CD14-positive monocyte (primary cell): ENCODE results near the gene PALM. TPM values are rescaled to one million over a fixed set of nuclear protein-coding genes. Genes with fewer than 3 reads are reported as not detected.

Experiments used
- DNase-seq, 3 donors: peaks; one replicate each; pipeline ENCODE4 v3.0.0-alpha.2; 2011 to 2022
- H2AFZ ChIP-seq: 2 replicates; pipeline ENCODE4 v1.6.0; 2012; ENCODE audit warnings: mild to moderate bottlenecking, low read depth, low read length, inconsistent platforms; ENCODE audit not compliant: insufficient read depth, poor library complexity, severe bottlenecking
- H3K27ac ChIP-seq, 2 donors: 1 replicate in 1 of 2; 2 replicates in 1 of 2; pipeline ENCODE4 v1.5.1; 2012 to 2013; ENCODE audit warnings: low read length in 2 of 2, control low read depth in 1 of 2, inconsistent platforms in 1 of 2, low read depth in 1 of 2, mild to moderate bottlenecking in 1 of 2
- H3K27me3 ChIP-seq, 2 donors: one replicate each; pipeline versions ENCODE4 v1.6.0 to v1.6.1; 2011 to 2013; ENCODE audit warnings: low read length in 2 of 2; ENCODE audit not compliant: control insufficient read depth in 2 of 2, insufficient read depth in 2 of 2
- H3K36me3 ChIP-seq, 2 donors: replicated peaks in 1 of 2; 1 replicate in 1 of 2; 2 replicates in 1 of 2; pipeline versions ENCODE4 v1.5.1 to v1.6.1; 2012 to 2013; ENCODE audit warnings: low read length in 2 of 2, control low read depth in 1 of 2, inconsistent platforms in 1 of 2, mild to moderate bottlenecking in 1 of 2; ENCODE audit not compliant: insufficient read depth in 2 of 2, control insufficient read depth in 1 of 2
- H3K4me1 ChIP-seq, 2 donors: 1 replicate in 1 of 2; 2 replicates in 1 of 2; pipeline versions ENCODE4 v1.5.1 to v1.6.1; 2012 to 2013; ENCODE audit warnings: low read length in 2 of 2, control low read depth in 1 of 2, inconsistent platforms in 1 of 2, mild to moderate bottlenecking in 1 of 2, moderate library complexity in 1 of 2; ENCODE audit not compliant: insufficient read depth in 2 of 2, control insufficient read depth in 1 of 2
- H3K4me2 ChIP-seq: replicated peaks from 2 replicates; pipeline ENCODE3; 2012; ENCODE audit warnings: low read length, moderate library complexity, mild to moderate bottlenecking; ENCODE audit not compliant: poor library complexity, severe bottlenecking; ENCODE audit errors: extremely low read depth
- H3K4me3 ChIP-seq, 3 experiments: fragments of 200-600 bp in 1 of 3; sonication (generic) in 1 of 3; replicated peaks in 1 of 3; 1 replicate in 2 of 3; 2 replicates in 1 of 3; pipeline ENCODE4 v1.5.1; 2011 to 2013; ENCODE audit warnings: low read length in 3 of 3, mild to moderate bottlenecking in 3 of 3, control low read depth in 2 of 3, low read depth in 2 of 3, inconsistent platforms in 1 of 3, moderate library complexity in 1 of 3
- H3K79me2 ChIP-seq: 2 replicates; pipeline ENCODE4 v1.6.0; 2012; ENCODE audit warnings: mild to moderate bottlenecking, control low read depth, inconsistent platforms, low read length, moderate library complexity; ENCODE audit not compliant: insufficient read depth
- H3K9ac ChIP-seq: 2 replicates; pipeline ENCODE4 v1.6.0; 2017; ENCODE audit warnings: low read length, mild to moderate bottlenecking; ENCODE audit not compliant: insufficient read depth, poor library complexity, severe bottlenecking
- H3K9me3 ChIP-seq, 2 donors: replicated peaks in 1 of 2; 1 replicate in 1 of 2; 2 replicates in 1 of 2; pipeline versions ENCODE4 v1.5.1 to v1.6.1; 2012 to 2013; ENCODE audit warnings: low read length in 2 of 2, control low read depth in 1 of 2; ENCODE audit not compliant: control insufficient read depth in 1 of 2, insufficient read depth in 1 of 2
- H4K20me1 ChIP-seq: 2 replicates; pipeline ENCODE4 v1.6.0; 2012; ENCODE audit warnings: mild to moderate bottlenecking, low read length, control low read depth, moderate library complexity; ENCODE audit not compliant: insufficient read depth
- H3K27ac Mint-ChIP-seq, 7 donors: one replicate each; pipeline ENCODE4 v1.8.0; 2020; ENCODE audit warnings: mild to moderate bottlenecking in 7 of 7, mixed read lengths in 7 of 7, moderate library complexity in 6 of 7, inconsistent platforms in 2 of 7
- H3K27me3 Mint-ChIP-seq, 3 donors: one replicate each; pipeline ENCODE4 v1.8.0; 2021 to 2022; ENCODE audit warnings: low read depth in 3 of 3, mild to moderate bottlenecking in 3 of 3, mixed read lengths in 3 of 3, moderate library complexity in 3 of 3, inconsistent platforms in 1 of 3
- H3K36me3 Mint-ChIP-seq, 2 donors: one replicate each; pipeline ENCODE4 v1.8.0; 2020; ENCODE audit warnings: mixed read lengths in 2 of 2, inconsistent platforms in 1 of 2, mild to moderate bottlenecking in 1 of 2
- H3K4me1 Mint-ChIP-seq: one replicate; pipeline ENCODE4 v1.8.0; 2020; ENCODE audit warnings: mild to moderate bottlenecking, mixed read lengths
- H3K4me3 Mint-ChIP-seq, 2 donors: one replicate each; pipeline ENCODE4 v1.8.0; 2020; ENCODE audit warnings: mild to moderate bottlenecking in 2 of 2, mixed read lengths in 2 of 2, moderate library complexity in 1 of 2
- H3K9me3 Mint-ChIP-seq, 7 donors: one replicate each; pipeline ENCODE4 v1.8.0; 2020 to 2022; ENCODE audit warnings: mixed read lengths in 7 of 7, mild to moderate bottlenecking in 6 of 7, moderate library complexity in 6 of 7, inconsistent platforms in 2 of 7
- WGBS: methylation state at CpG from one replicate; pipeline ENCODE4 v1.1.5; 2013; ENCODE audit warnings: missing lambda C conversion rate; ENCODE audit not compliant: insufficient coverage; 5-methylcytosine and 5-hydroxymethylcytosine counted together
- intact Hi-C, 2 donors: fragments of 100-400 bp; cut with micrococcal nuclease; formaldehyde crosslinking; loops; one replicate each; pipeline versions ENCODE4 v1.15.0 to v1.15.1; 2023
- polyA plus RNA-seq, 3 donors: library from polyadenylated mRNA; depleted of rRNA in 1 of 3; unstranded in 2 of 3; stranded (reverse) in 1 of 3; fragments of 300-500 nt in 2 of 3; fragments of >200 nt in 1 of 3; fragmentation: Illumina TruSeq in 2 of 3; gene quantifications; 1 replicate in 2 of 3; 2 replicates in 1 of 3; pipeline ENCODE4 v1.2.3, GENCODE V29; 2012 to 2021
- TF ChIP-seq, protein P1 (sequence below): fragments of 200-600 bp; IDR thresholded peaks from one replicate; pipeline ENCODE4 v1.8.0; 2022; ENCODE audit warnings: antibody characterized with exemption, mild to moderate bottlenecking

PALM gene
- polyA plus RNA-seq, 3 donors, result 0.23 TPM; not detected in 2

DNA sequence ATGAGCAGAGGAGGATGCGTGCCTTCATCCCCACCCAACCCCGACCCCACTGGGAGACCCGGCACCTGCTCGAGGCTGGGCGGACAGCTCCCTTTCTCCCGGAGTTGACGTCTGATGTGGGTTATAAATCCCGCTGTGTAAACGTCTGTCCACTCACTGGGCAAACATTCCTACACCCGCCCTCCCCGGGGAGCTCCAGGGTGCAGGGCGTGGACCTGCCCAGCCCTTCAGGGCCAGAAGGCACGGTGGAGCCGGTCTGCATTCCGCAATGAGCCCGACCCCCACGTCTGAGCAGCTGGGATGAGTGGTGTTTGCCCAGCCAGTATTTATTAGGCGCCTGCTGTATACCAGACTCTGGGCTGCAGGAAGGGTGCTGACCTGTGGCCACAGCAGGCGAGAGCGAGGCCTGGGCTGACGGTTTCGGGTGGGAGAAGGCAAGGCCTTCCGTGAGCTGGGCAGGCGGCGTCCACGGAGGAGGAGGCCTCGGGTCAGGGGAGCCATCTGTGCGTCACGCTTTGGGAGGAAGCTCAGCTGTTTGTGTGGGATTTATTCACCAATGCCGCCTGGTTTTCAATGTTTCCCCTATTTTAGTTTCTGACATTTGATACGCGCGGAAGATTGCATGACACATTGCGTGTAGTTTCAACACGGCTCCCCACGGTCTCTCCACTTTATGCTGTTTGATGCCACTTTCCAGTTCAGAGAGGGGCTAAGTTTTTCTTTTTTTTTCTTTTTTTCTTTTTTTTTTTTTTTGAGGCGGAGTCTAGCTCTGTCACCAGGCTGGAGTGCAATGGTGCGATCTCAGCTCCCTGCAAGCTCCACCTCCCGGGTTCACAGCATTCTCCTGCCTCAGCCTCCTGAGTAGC lies 44.1 kb downstream of the PALM start:
- H3K79me2 ChIP-seq, result no peaks in the 10 kb centered on the region
- peaks cover 15 to 17% of the 10 kb centered on the region in 2 donors for H3K4me1 ChIP-seq
- H3K4me2 ChIP-seq, result peak overlapping the region; percentile 3
- Mint-ChIP-seq H3K27me3 (peaks cover 2 to 12% (median 4%) of the 10 kb centered on the region in 3 donors), H3K4me3 (peak overlapping the region in 1 of 2 donors; percentile 64), H3K27ac (peak overlapping the region in 6 of 7 donors; percentile 64 to 91 (median 85)), H3K4me1 (peaks cover 20% of the 10 kb centered on the region), H3K9me3 (peaks cover 9 to 22% (median 12%) of the 10 kb centered on the region in 7 donors), H3K36me3 (no peaks in the 10 kb centered on the region)
- no peaks in the 10 kb centered on the region for H4K20me1 ChIP-seq
- peaks cover 5 to 23% of the 10 kb centered on the region in 2 donors for H3K9me3 ChIP-seq
- TF ChIP-seq, protein P1, sequence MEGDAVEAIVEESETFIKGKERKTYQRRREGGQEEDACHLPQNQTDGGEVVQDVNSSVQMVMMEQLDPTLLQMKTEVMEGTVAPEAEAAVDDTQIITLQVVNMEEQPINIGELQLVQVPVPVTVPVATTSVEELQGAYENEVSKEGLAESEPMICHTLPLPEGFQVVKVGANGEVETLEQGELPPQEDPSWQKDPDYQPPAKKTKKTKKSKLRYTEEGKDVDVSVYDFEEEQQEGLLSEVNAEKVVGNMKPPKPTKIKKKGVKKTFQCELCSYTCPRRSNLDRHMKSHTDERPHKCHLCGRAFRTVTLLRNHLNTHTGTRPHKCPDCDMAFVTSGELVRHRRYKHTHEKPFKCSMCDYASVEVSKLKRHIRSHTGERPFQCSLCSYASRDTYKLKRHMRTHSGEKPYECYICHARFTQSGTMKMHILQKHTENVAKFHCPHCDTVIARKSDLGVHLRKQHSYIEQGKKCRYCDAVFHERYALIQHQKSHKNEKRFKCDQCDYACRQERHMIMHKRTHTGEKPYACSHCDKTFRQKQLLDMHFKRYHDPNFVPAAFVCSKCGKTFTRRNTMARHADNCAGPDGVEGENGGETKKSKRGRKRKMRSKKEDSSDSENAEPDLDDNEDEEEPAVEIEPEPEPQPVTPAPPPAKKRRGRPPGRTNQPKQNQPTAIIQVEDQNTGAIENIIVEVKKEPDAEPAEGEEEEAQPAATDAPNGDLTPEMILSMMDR, result no peak
- H3K9ac ChIP-seq, result no peak overlapping the region
- intact Hi-C loops, result no loop called here
- no peaks in the 10 kb centered on the region for H3K36me3 ChIP-seq
- H3K4me3 ChIP-seq, result no peak overlapping the region
- peak; percentile 75 to 91 (median 83) for DNase-seq
- peak overlapping the region; percentile 46 to 64 for H3K27ac ChIP-seq
- H3K27me3 ChIP-seq, result no peaks in the 10 kb centered on the region
- 36% methylated on average over 33 of the region's 39 CpGs for whole genome bisulfite sequencing
- H2AFZ ChIP-seq, result peak overlapping the region; percentile 30

DNA sequence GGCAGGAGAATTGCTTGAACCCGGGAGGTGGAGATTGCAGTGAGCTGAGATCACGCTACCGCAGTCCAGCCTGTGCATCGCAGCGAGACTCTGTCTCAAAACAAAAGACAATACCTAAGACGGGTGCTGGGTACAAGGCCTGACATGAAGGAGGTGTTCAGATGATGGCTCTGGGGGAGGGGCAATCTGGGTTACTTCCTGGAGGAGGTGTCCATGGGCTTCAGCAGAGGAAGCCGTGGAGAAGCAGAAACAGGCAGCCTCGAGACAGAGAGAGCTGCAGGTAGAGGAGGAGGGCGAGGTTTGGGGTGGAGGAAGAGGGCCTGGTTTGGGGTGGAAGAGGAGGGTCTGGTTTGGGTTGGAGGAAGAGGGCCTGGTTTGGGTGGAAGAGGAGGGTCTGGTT lies 45.8 kb downstream of the PALM start:
- peaks cover 22 to 35% (median 28%) of the 10 kb centered on the region in 7 donors for H3K9me3 Mint-ChIP-seq
- 92% methylated on average over 5 of the region's 9 CpGs for WGBS

More for the DNA sequence above, 45.8 kb downstream of the PALM start:
- Mint-ChIP-seq H3K4me1 (peaks cover 20% of the 10 kb centered on the region), H3K27ac (peak overlapping the region in 2 of 7 donors; percentile 18 to 67), H3K27me3 (peaks cover 2 to 15% (median 4%) of the 10 kb centered on the region in 3 donors), H3K36me3 (peaks cover 0 to 4% of the 10 kb centered on the region in 2 donors), H3K4me3 (no peak overlapping the region)
- H3K9me3 ChIP-seq, result peaks cover 15 to 32% of the 10 kb centered on the region in 2 donors
- intact Hi-C loops, result no loop called here
- peaks cover 15 to 17% of the 10 kb centered on the region in 2 donors for H3K4me1 ChIP-seq
- H3K27ac ChIP-seq, result no peak overlapping the region
- no peaks in the 10 kb centered on the region for H3K27me3 ChIP-seq
- H3K79me2 ChIP-seq, result no peaks in the 10 kb centered on the region
- no peak overlapping the region for H3K9ac ChIP-seq
- H3K4me3 ChIP-seq, result no peak overlapping the region
- no peaks in the 10 kb centered on the region for H4K20me1 ChIP-seq
- no peak overlapping the region for H2AFZ ChIP-seq
- no peak overlapping the region for H3K4me2 ChIP-seq
- TF ChIP-seq, protein P1, result no peak
- DNase-seq, result no peak
- H3K36me3 ChIP-seq, result no peaks in the 10 kb centered on the region
